ENCODE data around the gene HEXIM2. TPM values are rescaled to one million over a fixed set of nuclear protein-coding genes. Genes with fewer than 3 reads are reported as not detected.

HEXIM2 gene, protein sequence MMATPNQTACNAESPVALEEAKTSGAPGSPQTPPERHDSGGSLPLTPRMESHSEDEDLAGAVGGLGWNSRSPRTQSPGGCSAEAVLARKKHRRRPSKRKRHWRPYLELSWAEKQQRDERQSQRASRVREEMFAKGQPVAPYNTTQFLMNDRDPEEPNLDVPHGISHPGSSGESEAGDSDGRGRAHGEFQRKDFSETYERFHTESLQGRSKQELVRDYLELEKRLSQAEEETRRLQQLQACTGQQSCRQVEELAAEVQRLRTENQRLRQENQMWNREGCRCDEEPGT
- polyA plus RNA-seq (2.3 to 3.4 TPM (median 3.1 TPM) in 3 replicates), polyA minus RNA-seq (0.63 to 2.7 TPM (median 1.4 TPM) in 3 replicates)
- 1.1 TPM for polyA plus RNA-seq (2011; ENCODE audit: low read depth)
- polyA plus RNA-seq (2011; cell fraction: cytosol; rRNA removed) = 1.3 and 3.0 TPM in 2 replicates
- polyA plus RNA-seq (2011; cell fraction: nucleus; rRNA removed) = 1.7 and 2.3 TPM in 2 replicates
- polyA plus RNA-seq (2012; ENCODE audit: low replicate concordance) = 1.7 and 3.3 TPM in 2 replicates
- 2.1 TPM for polyA minus RNA-seq (2011; cell fraction: cytosol; rRNA and poly(A)+ RNA removed)
- polyA minus RNA-seq (2011; cell fraction: nucleus; rRNA and poly(A)+ RNA removed) = 0.74 and 0.93 TPM in 2 replicates

DNA sequence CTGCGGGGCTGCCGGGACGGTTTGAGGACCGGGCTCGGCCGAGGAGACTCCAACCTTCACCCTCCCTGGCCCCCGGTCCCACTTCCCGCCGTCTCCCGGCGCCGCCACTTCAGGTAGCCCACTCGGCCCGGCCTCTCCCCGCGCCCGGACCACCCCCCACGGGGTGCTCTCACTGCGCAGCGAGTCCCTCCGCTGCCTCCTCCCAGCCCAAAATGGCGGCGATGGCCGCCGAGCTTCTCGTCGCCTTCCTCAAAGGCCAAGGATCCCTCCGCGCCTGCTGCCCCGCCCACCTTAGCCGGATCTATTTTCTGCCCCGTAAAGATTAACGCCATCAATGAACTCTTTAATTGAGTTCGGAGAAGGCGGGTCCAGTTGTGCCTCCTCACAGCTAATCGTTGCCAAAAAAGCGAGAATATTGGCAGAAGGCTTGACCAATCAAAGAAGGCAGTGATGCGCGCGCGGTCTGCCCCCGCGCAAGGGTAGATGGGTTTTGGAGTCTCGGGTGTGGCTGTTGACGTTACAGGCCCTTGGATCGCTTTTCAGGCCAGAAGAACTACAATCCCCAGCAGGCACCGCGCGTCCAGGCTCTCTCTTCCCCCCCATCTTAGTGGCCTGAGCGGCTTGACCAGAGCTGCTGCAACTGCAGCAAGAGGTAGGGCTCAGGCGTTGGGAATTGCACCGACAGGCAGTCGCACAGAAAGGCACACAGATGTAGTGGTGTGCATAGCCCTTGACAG is at the start of gene HEXIM2:
Gene HEXIM2, plus strand, starts transcription at position 588 of the 737 bp plus-strand sequence. CDS start 919 bp downstream, outside the sequence.
- peak within 1 kb of the TSS; percentile 100 for H3K9ac ChIP-seq (ENCODE audit: control insufficient read depth, extremely low read depth, insufficient read depth, low read length)
- H3K4me3 ChIP-seq (ENCODE audit: control insufficient read depth in 2 of 3, extremely low read depth in 1 of 3, insufficient read depth in 2 of 3, low read depth in 1 of 3, low read length in 3 of 3) = peak within 1 kb of the TSS; percentile 98 to 100 (median 98)
- dilution Hi-C loops (cut with MboI; ENCODE audit: extremely low pct_ligation_motif_present, low sequenced_read_pairs) = no loop called here
- peak within 1 kb of the TSS; percentile 98 for H3K4me2 ChIP-seq (ENCODE audit: control insufficient read depth, extremely low read depth, insufficient read depth, low read depth, low read length)
- DNase-seq (ENCODE audit: low read depth, low spot score) (peak; percentile 97), FAIRE-seq (peak; percentile 79)
- peaks cover 0 to 4% of the 10 kb centered on the region in 2 experiments for H3K36me3 ChIP-seq (ENCODE audit: control insufficient read depth in 2 of 2, extremely low read depth in 1 of 2, insufficient read depth in 2 of 2, low read length in 2 of 2)
- peaks cover 11% of the 10 kb centered on the region for H3K4me1 ChIP-seq (ENCODE audit: control insufficient read depth, extremely low read depth, insufficient read depth, low read length)
- H3K27ac ChIP-seq (ENCODE audit: control insufficient read depth, insufficient read depth, low read length) = peak within 1 kb of the TSS; percentile 99
- H3K9me3 ChIP-seq (ENCODE audit: control insufficient read depth, low read depth, low read length) = no peaks in the 10 kb centered on the region
- no peaks in the 10 kb centered on the region for H3K27me3 ChIP-seq (ENCODE audit: control insufficient read depth, extremely low read depth, insufficient read depth, low read length)
- H3K9me1 ChIP-seq (ENCODE audit: control insufficient read depth, extremely low read depth, insufficient read depth, low read length) = no peaks in the 10 kb centered on the region
- peaks cover 27% of the 10 kb centered on the region for H3K79me2 ChIP-seq (ENCODE audit: control insufficient read depth, insufficient read depth, low read length)
- H4K20me1 ChIP-seq (ENCODE audit: control insufficient read depth, extremely low read depth, insufficient read depth, low read length) = no peaks in the 10 kb centered on the region
- peak within 1 kb of the TSS; percentile 83 for H2AFZ ChIP-seq (ENCODE audit: control insufficient read depth, low read length)
- TF ChIP-seq, protein P1, sequence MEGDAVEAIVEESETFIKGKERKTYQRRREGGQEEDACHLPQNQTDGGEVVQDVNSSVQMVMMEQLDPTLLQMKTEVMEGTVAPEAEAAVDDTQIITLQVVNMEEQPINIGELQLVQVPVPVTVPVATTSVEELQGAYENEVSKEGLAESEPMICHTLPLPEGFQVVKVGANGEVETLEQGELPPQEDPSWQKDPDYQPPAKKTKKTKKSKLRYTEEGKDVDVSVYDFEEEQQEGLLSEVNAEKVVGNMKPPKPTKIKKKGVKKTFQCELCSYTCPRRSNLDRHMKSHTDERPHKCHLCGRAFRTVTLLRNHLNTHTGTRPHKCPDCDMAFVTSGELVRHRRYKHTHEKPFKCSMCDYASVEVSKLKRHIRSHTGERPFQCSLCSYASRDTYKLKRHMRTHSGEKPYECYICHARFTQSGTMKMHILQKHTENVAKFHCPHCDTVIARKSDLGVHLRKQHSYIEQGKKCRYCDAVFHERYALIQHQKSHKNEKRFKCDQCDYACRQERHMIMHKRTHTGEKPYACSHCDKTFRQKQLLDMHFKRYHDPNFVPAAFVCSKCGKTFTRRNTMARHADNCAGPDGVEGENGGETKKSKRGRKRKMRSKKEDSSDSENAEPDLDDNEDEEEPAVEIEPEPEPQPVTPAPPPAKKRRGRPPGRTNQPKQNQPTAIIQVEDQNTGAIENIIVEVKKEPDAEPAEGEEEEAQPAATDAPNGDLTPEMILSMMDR (optimal IDR thresholded peaks at IDR 0.05 in 1 of 3, IDR thresholded peaks at IDR 0.05 in 1 of 3, conservative IDR thresholded peaks at IDR 0.05 in 1 of 3; ENCODE audit: extremely low read depth in 1 of 3, insufficient read depth in 2 of 3, low read length in 3 of 3) = no peak
- no peak for TF ChIP-seq EZH2 (IDR thresholded peaks at IDR 0.05; ENCODE audit: low read length)

DNA sequence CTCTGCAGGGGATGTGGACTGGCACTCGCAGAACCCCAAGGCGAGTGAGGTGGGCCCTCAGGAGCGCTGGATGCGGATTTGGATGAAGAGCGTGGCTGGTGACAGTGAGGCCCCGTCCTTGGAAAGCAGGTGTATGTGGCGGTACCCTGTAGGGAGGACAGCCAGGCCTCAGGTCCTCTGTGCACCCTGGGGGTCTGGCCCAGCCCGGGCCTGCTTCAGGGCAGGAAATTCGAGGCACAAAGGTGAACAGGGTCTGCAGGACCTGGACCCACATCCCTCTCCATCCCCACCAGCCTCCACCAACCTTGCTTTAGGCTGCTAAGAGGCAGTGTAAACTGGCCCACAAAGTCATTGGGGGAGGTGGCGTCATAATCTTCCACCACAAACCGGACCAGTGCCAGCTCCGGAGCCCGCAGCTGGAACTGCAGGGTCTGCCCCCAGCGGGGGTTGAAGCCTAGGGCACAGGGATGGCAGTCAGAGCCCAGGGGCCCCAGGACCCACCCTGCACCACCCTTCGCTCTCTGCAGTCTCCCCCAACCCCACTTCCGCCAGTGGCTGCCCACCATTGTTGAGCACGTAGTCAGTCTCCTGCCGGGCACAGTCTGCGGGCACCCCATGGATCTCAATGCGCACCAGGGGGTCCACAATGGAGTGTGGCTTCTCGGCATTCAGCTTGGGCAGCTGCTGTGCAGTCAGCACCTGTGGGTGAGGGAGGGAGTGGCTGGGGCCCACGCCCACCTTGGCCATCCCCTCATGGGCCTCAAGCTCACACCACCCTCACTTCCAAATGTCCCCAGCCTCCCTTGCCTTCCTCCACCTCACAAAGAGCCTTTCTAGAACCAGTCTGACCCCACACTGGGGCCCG is 48.9 kb upstream of the HEXIM2 start:
- no peak for FAIRE-seq
- Histone ChIP-seq H3K79me2 (ENCODE audit: control insufficient read depth, insufficient read depth, low read length) (no peaks in the 10 kb centered on the region), H3K9me1 (ENCODE audit: control insufficient read depth, extremely low read depth, insufficient read depth, low read length) (no peaks in the 10 kb centered on the region), H3K27ac (ENCODE audit: control insufficient read depth, insufficient read depth, low read length) (no peak overlapping the region), H3K9ac (ENCODE audit: control insufficient read depth, extremely low read depth, insufficient read depth, low read length) (no peak overlapping the region), H3K4me2 (ENCODE audit: control insufficient read depth, extremely low read depth, insufficient read depth, low read depth, low read length) (no peak overlapping the region), H3K9me3 (ENCODE audit: control insufficient read depth, low read depth, low read length) (no peaks in the 10 kb centered on the region), H3K27me3 (ENCODE audit: control insufficient read depth, extremely low read depth, insufficient read depth, low read length) (no peaks in the 10 kb centered on the region), H3K4me3 (ENCODE audit: control insufficient read depth in 2 of 3, extremely low read depth in 1 of 3, insufficient read depth in 2 of 3, low read depth in 1 of 3, low read length in 3 of 3) (no peak overlapping the region), H2AFZ (ENCODE audit: control insufficient read depth, low read length) (no peak overlapping the region), H4K20me1 (ENCODE audit: control insufficient read depth, extremely low read depth, insufficient read depth, low read length) (peaks cover 3% of the 10 kb centered on the region), H3K4me1 (ENCODE audit: control insufficient read depth, extremely low read depth, insufficient read depth, low read length) (no peaks in the 10 kb centered on the region), H3K36me3 (ENCODE audit: control insufficient read depth in 2 of 2, extremely low read depth in 1 of 2, insufficient read depth in 2 of 2, low read length in 2 of 2) (peaks cover 19 to 31% of the 10 kb centered on the region in 2 experiments)
- dilution Hi-C loops (cut with MboI; ENCODE audit: extremely low pct_ligation_motif_present, low sequenced_read_pairs) = no loop called here
- no peak for DNase-seq (ENCODE audit: low read depth, low spot score)
- no peak for TF ChIP-seq EZH2 (IDR thresholded peaks at IDR 0.05; ENCODE audit: low read length)
- TF ChIP-seq, protein P1 (optimal IDR thresholded peaks at IDR 0.05 in 1 of 3, IDR thresholded peaks at IDR 0.05 in 1 of 3, conservative IDR thresholded peaks at IDR 0.05 in 1 of 3; ENCODE audit: extremely low read depth in 1 of 3, insufficient read depth in 2 of 3, low read length in 3 of 3) = no peak
